T follicular helper cell (primary cell): Measurements from ENCODE around the gene MED19.
"Not testable (repeated sequence)": the region's sequence is repeated elsewhere in the genome, so short reads cannot be mapped to it uniquely, and the experiment has no call there.

ENCODE experiments used
- DNase-seq: peaks from one replicate; pipeline ENCODE4 v3.0.0-alpha.2; 2020; ENCODE audit warnings: low read depth

Gene MED19

DNA sequence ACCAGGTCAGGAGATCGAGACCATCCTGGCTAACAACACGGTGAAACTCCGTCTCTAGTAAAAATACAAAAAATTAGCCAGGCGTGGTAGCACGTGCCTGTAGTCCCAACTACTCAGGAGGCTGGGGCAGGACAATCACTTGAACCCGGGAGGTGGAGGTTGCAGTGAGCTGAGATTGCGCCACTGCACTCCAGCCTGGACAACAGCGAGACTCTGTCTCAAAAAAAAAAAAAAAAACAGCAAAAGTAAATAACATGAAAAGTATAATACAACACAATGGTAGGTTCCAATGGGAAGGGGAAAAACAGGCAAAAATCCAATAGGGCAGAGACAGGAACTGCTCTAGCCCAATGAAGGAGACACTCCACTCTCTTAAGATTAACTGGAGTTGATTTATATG is 6.6 kb downstream of the MED19 start:
- DNase-seq = not testable (repeated sequence)

- DNase-seq = no peak
Measured at GRCh38 chr11:57704932-57705331, 7.1 kb downstream of the MED19 start.

- no peak for DNase-seq
Measured at GRCh38 chr11:57703341-57703740, 8.7 kb downstream of the MED19 start.

DNA sequence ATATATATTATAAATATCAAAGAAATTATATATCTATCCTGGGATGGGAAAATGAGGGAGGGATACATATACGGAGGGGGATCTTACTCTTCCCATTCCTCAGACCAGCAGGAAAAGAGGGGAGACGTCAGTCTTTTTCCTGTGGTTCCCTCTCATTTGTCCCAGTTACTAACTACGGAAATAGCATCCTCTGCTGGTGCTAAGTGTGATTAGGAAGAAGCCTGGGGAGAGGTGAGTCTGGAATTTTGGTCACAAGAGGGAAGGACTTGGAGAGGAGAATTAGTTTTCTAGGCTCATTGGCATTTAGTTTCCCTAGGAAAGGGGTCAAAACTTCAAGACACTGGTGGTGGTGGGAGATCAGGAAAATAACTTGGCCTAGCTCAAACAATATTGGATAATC is 11.6 kb downstream of the MED19 start:
- no peak for DNase-seq

GRCh38 chr11:57699813-57700212 is 12.2 kb downstream of the MED19 start:
- DNase-seq = no peak

- DNase-seq = no peak
Measured at GRCh38 chr11:57698843-57699365, 13.1 kb downstream of the MED19 start.

GRCh38 chr11:57690474-57690873 is 21.5 kb downstream of the MED19 start:
- not testable (repeated sequence) for DNase-seq

DNA sequence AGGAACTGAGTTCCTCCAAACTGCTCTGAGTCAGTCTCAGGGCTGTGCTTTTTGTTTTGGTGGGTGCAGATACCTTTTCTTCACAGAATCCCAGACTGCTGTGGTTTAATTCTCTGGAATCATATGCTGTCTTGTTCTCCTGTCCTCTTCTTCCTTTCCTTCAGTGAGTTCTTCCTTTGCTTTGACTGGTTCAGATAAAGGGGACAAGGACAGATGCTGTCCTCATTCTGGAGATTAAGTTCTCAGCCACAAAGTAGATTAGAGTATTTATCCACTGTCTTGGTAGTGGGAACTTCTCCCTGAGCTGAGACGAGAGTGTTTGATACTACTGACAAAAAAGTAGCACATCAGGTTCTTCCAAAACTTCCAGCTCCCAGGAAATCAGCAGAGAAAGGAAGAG is 30.8 kb downstream of the MED19 start:
- DNase-seq = no peak

GRCh38 chr11:57680552-57680874 is 31.5 kb downstream of the MED19 start:
- DNase-seq = no peak

GRCh38 chr11:57679396-57679795 is 32.6 kb downstream of the MED19 start:
- DNase-seq = no peak

DNA sequence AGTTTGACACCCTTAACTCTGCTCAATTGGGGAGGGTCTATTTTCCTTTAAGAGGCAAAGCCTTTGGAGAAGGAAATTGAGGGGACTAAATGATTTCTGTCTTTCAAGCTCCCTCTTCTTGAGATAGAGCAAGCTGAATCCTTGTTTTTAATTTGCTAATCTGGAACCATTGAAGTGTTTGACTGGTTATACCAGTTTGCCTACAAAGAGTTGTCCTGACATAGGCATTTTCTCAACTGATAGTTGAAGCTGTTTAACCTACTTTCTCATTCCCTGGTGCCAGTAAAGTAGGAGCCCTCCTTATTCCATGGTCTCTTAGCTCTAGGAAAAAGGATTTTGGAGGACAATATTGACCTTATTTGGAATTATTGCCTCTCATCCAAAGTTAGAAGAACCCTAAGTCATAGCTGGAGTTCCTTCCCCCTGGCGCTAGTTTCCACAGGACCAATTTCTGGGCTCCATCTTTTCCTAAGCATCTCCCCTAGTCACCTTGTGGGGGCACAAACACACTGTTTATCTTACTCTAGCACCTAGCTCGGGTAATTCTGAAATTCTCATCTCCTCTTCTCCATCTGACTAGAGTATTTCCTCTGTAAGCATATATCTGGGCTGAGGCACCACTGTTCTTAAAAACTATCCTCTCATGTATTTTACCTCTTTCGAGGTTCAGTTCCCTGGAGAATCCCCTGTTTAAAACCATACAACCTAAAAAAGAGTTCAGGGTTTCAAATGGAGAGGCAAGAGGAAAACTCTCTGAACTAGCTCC is 36.7 kb downstream of the MED19 start:
- no peak for DNase-seq

DNA sequence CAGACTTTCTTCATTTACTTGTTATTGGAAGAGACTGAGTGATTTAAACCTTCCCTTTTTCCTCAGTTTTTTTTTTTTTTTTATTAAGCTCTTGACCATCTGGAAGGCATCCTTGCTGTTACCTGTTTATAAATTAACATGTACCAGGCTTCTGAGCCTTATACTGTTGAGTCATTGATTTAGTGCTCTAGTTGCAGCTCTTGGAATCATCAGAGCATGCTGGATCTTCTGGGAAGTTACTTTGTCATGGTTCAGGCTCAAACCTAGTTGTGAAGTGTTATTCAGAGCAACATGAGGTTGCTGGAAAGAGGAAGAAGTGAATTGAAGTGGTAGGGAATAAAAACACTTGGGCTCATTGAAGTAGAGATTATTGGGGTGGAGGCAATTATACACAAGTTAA is 37.8 kb downstream of the MED19 start:
- DNase-seq = no peak

GRCh38 chr11:57668434-57668782 is 43.6 kb downstream of the MED19 start:
- no peak for DNase-seq

DNA sequence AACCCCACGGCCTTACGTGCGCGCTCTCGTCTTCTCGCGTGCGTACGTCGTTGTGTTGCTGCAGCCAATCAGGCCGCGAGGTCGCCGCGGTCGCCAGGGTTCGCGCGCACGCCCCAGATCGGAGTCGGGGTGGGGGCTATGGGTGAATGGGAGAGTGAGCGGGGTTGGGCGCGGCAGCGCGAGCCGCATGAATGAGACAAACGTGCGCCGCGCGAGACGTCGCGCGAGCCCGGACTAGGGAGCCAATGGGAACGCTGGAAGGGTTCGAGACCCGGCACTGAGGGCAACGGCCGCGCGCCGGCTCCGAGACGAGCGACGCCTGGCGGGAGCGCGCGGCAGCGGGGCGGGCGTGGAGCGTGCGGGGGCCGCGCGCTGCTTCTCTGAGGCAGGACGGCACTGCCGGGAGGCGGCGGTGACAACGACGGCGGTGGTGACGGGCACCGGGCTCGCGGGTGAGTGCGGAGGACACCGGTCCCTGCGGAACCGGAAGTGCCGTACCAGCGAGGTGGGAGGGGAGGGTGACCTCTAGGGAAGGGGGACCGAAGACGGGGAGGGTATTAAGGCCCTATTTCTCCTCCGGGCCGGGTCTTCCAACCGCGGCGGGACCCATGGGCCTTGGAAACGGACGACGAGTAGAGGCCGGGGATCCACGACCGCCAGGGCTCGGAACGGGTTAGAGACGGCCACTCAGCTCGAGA is 44.1 kb downstream of the MED19 start, which contains the start of gene ZDHHC5:
TSS of gene ZDHHC5 (plus strand) at position 379 of the 698 bp plus-strand sequence. CDS start 4,977 bp downstream, outside the sequence.
- peak; percentile 99 for DNase-seq

DNA sequence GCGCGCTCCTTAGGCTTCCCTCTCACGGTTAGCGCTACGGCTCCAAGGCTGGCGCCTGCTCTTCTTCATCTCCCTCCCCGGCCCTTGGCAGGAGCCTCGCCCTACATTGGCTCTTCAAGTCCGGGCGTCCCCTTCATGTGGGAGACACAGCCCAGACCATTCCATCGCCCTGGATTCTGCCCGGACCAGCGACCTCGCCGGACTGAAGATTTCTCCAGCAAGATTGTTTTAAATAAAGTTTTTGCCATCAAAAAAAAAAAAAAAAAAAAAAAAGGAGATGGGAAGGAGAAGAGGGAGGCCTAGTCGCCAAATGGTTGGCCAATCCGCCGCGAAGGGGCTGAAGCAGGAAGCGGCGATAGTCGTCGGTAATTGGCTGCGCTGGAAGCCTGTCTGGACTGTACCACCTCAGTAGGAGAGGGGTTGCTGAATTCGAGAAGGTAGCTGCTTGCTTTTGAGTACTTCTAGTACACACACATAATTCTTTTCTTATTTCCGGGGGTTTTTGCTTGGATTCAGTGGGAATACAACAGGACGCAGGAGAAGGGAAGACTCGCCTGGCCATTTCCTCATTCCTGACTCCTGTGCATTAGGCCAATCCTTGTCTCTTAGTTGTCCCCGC is 44.8 kb downstream of the MED19 start:
- peak; percentile 94 for DNase-seq

GRCh38 chr11:57663975-57664374 is 48.0 kb downstream of the MED19 start:
- no peak for DNase-seq

DNA sequence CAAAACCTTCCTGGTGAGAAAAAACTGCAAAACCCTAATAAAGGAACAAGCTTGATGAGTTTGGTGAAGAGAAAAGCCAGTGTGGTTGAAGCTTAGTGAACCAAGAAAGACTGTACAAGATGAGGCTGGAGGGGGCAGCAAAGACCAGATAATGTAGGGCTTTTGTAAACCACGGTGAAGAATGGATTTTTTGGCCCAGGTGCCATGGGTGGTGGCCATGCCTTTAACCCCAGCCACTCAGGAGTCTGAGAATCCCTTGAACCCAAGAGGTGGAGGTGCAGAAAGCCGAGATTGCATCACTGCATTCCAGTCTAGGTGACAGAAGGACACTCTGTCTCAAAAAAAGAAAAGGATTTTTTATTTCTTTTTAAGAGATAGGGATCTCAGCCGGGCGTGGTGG is 49.1 kb downstream of the MED19 start:
- no peak for DNase-seq

GRCh38 chr11:57659669-57660068 is 52.3 kb downstream of the MED19 start:
- no peak for DNase-seq

- DNase-seq = no peak
Measured at GRCh38 chr11:57658023-57658361, 54.0 kb downstream of the MED19 start.

DNA sequence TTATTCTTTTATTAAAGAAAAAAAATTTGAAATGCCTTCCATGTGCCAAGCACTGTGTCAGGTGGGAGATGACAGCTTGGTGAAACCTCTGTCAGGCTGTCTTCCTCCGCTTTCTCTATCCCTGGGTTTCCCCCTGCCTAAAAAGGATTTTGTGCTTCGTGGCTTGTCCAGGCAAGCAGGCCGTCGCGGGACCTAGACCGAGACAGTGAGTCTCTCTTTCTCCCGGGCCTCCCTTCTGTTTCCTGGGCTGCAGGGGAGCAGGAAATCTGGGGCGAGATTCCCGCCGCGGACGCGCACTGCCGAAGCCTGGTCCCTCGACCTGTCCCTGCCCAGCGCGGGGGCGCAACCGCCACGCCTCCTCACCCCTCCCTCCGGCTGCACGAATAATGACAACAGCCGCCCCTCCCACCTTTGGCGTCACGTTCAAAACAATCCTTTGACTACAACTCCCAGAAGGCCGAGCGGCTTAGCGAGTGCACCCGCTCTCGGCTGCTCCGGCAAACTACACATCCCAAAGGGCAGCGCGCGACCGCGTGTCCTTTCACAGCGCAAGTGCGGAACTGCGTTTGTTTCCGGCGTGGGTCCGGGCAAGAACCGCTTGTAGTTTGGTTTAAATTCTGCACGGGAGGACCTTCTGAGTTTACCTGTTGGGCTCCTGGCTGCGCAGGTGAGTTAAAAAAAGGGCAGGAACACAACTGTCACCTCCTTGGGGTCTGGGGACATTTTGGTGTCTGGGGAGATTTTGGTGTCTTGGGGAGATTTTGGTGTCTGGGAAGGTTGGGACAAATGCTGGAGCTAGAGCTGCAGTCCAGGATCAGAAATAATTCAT is 54.6 kb downstream of the MED19 start, which contains the start of gene CLP1:
TSS of gene CLP1 (plus strand) at position 569 of the 829 bp plus-strand sequence. CDS start 1,715 bp downstream, outside the sequence.
- DNase-seq = peak; percentile 99

GRCh38 chr11:57656885-57657193 is 55.2 kb downstream of the MED19 start:
- DNase-seq = no peak
